Measurements from ENCODE around the gene NFKBIZ. TPM values are rescaled to one million over a fixed set of nuclear protein-coding genes. Genes with fewer than 3 reads are reported as not detected.
"Not testable (repeated sequence)": the region's sequence is repeated elsewhere in the genome, so short reads cannot be mapped to it uniquely, and the experiment has no call there.

Gene NFKBIZ
- total and polyA plus RNA-seq, 11 donors: 5.6 to 44.8 (median 9.9) TPM

GRCh38 chr3:101900316-101900715 is 51.0 kb downstream of the NFKBIZ start:
- TF ChIP-seq CTCF (IDR thresholded peaks at IDR 0.05): no peak
- no peak for TF ChIP-seq POLR2A (IDR thresholded peaks at IDR 0.05)
- Histone ChIP-seq H3K27me3 (no peaks in the 10 kb centered on the region), H3K27ac (no peak overlapping the region), H3K4me1 (peaks cover 0 to 17% (median 0%) of the 10 kb centered on the region in 12 donors), H3K4me3 (no peak overlapping the region), H3K36me3 (no peaks in the 10 kb centered on the region), H3K9me3 (peaks cover 0 to 8% (median 0%) of the 10 kb centered on the region in 12 donors)
- 81 to 96% (median 96%) methylated on average over 1 of the region's 1 CpG for WGBS, 4 donors
- intact Hi-C loops (cut with DNase I): no loop called here
- no peak for DNase-seq
- ATAC-seq: no peak

- no peak overlapping the region for H3K27ac ChIP-seq
- H3K36me3 ChIP-seq: no peaks in the 10 kb centered on the region
- ATAC-seq: no peak
- intact Hi-C loops (cut with DNase I): no loop called here
- no peaks in the 10 kb centered on the region for H3K27me3 ChIP-seq
- no peak for DNase-seq
- no peak overlapping the region for H3K4me3 ChIP-seq
- 73 to 98% (median 97%) methylated on average over 2 of the region's 2 CpGs for WGBS, 4 donors
- peaks cover 0 to 17% (median 0%) of the 10 kb centered on the region in 12 donors for H3K4me1 ChIP-seq
- no peak for TF ChIP-seq CTCF (IDR thresholded peaks at IDR 0.05)
- no peak for TF ChIP-seq POLR2A (IDR thresholded peaks at IDR 0.05)
- H3K9me3 ChIP-seq: peaks cover 0 to 10% (median 1%) of the 10 kb centered on the region in 12 donors
Observed at GRCh38 chr3:101900736-101901135, 51.4 kb downstream of the NFKBIZ start.

- ATAC-seq (peak in 1 of 4 donors; percentile 51), DNase-seq (no peak)
Observed at GRCh38 chr3:101902041-101902440, 52.7 kb downstream of the NFKBIZ start.

GRCh38 chr3:101903451-101903871 is 54.1 kb downstream of the NFKBIZ start:
- TF ChIP-seq POLR2A (IDR thresholded peaks at IDR 0.05): no peak
- no peak for TF ChIP-seq CTCF (IDR thresholded peaks at IDR 0.05)
- no peaks in the 10 kb centered on the region for H3K27me3 ChIP-seq
- no peaks in the 10 kb centered on the region for H3K36me3 ChIP-seq
- no peak for DNase-seq
- no peak for ATAC-seq
- H3K9me3 ChIP-seq: peaks cover 0 to 10% (median 0%) of the 10 kb centered on the region in 12 donors
- peaks cover 0 to 17% (median 0%) of the 10 kb centered on the region in 12 donors for H3K4me1 ChIP-seq
- 83 to 92% (median 91%) methylated on average over 3 of the region's 3 CpGs for WGBS, 4 donors
- H3K27ac ChIP-seq: no peak overlapping the region
- intact Hi-C loops (cut with DNase I): no loop called here
- H3K4me3 ChIP-seq: no peak overlapping the region

More at GRCh38 chr3:101902041-101902440, 52.7 kb downstream of the NFKBIZ start:
- Histone ChIP-seq H3K4me1 (peaks cover 0 to 17% (median 0%) of the 10 kb centered on the region in 12 donors), H3K4me3 (no peak overlapping the region), H3K27me3 (no peaks in the 10 kb centered on the region), H3K36me3 (no peaks in the 10 kb centered on the region), H3K27ac (no peak overlapping the region), H3K9me3 (peaks cover 0 to 12% (median 0%) of the 10 kb centered on the region in 12 donors)
- TF ChIP-seq POLR2A (IDR thresholded peaks at IDR 0.05): no peak
- TF ChIP-seq CTCF (IDR thresholded peaks at IDR 0.05): no peak
- intact Hi-C loops (cut with DNase I): no loop called here
- 78 to 83% (median 81%) methylated on average over 1 of the region's 1 CpG for WGBS, 4 donors

GRCh38 chr3:101905573-101905972 is 56.3 kb downstream of the NFKBIZ start:
- H3K27ac ChIP-seq; H3K36me3 ChIP-seq; intact Hi-C loops (cut with DNase I); H3K4me1 ChIP-seq; DNase-seq; H3K27me3 ChIP-seq; ATAC-seq; H3K4me3 ChIP-seq; H3K9me3 ChIP-seq: not testable (repeated sequence)
- WGBS, 4 donors: 94 to 98% (median 96%) methylated on average over 1 of the region's 1 CpG
